A549 (cell line): ENCODE data around the gene AMPD3.

Experiments
- RAD21 ChIP-seq, 2 experiments: fragments of >200 bp in 1 of 2; sonication (Bioruptor Twin) in 1 of 2; formaldehyde crosslinking in 1 of 2; IDR thresholded peaks in 1 of 2; conservative IDR thresholded peaks in 1 of 2; 2 replicates in 1 of 2; 3 replicates in 1 of 2; pipeline ENCODE4 v1.6.1; 2012 to 2018; ENCODE audit warnings: inconsistent platforms in 1 of 2
- TF ChIP-seq, protein P1 (sequence below): fragments of >200 bp; sonication (Bioruptor Twin); formaldehyde crosslinking; IDR thresholded peaks from 3 replicates; pipeline ENCODE4 v1.5.1; 2016

DNA sequence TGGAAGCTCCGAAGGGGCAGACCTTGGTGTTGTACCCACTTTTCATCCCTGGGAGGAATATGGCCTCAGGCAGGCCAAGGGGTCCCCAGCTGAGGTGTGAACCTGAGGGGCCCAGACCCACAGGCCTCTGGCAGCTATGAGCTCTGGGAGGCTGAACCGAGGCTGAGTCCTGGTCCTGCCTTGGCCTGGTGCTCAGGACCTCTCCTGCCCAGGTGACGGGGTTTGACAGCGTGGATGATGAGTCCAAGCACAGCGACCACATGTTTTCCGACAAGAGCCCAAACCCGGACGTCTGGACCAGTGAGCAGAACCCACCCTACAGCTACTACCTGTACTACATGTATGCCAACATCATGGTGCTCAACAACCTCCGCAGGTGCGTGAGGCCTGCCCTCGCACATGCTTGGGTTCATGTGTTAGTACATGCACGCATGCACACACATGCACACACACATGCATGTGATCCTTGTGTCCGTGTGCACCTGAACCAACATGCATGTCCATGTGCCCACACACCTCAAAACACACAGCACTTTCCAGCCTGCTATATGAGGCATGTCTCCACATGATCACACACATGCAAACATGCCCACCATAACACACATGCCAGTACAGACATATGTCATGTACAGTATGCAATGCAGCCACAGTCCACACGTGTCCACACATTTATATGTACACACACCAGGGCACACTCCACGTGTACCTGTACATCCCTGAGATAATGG lies 45.0 kb downstream of the AMPD3 start:
- no peak for TF ChIP-seq RAD21 (conservative IDR thresholded peaks at IDR 0.05 in 1 of 2, IDR thresholded peaks at IDR 0.05 in 1 of 2)
- TF ChIP-seq, protein P1, sequence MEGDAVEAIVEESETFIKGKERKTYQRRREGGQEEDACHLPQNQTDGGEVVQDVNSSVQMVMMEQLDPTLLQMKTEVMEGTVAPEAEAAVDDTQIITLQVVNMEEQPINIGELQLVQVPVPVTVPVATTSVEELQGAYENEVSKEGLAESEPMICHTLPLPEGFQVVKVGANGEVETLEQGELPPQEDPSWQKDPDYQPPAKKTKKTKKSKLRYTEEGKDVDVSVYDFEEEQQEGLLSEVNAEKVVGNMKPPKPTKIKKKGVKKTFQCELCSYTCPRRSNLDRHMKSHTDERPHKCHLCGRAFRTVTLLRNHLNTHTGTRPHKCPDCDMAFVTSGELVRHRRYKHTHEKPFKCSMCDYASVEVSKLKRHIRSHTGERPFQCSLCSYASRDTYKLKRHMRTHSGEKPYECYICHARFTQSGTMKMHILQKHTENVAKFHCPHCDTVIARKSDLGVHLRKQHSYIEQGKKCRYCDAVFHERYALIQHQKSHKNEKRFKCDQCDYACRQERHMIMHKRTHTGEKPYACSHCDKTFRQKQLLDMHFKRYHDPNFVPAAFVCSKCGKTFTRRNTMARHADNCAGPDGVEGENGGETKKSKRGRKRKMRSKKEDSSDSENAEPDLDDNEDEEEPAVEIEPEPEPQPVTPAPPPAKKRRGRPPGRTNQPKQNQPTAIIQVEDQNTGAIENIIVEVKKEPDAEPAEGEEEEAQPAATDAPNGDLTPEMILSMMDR: no peak
